Upper lobe of left lung (tissue), 6 donors: ENCODE results near the gene B4GALNT4. TPM values are rescaled to one million over a fixed set of nuclear protein-coding genes. Genes with fewer than 3 reads are reported as not detected.
A peak's percentile ranks its signal among the peaks of the same experiment; 100 is the strongest.

Experiments
- ATAC-seq, 2 donors: fragments of 200-7000 bp; cut with Tn5 transposase; one replicate each; pipeline ENCODE4 v1.9.1; 2022; ENCODE audit warnings: mild to moderate bottlenecking in 2 of 2, moderate library complexity in 2 of 2; ENCODE audit not compliant: low FRiP score in 2 of 2
- DNase-seq, 2 donors: peaks; one replicate each; pipeline ENCODE4 v3.0.0-alpha.2; 2019 to 2020
- H3K27ac ChIP-seq, 4 donors: fragments of 200-600 bp; sonication (generic); one replicate each; pipeline ENCODE4 v1.5.1; 2016 to 2019
- H3K27me3 ChIP-seq, 4 donors: fragments of 200-600 bp; sonication (generic); one replicate each; pipeline ENCODE4 v1.5.1; 2017 to 2019
- H3K36me3 ChIP-seq, 4 donors: fragments of 200-600 bp; sonication (generic); one replicate each; pipeline ENCODE4 v1.5.1; 2016 to 2019
- H3K4me1 ChIP-seq, 4 donors: fragments of 200-600 bp; sonication (generic); one replicate each; pipeline ENCODE4 v1.5.1; 2018 to 2019
- H3K4me3 ChIP-seq, 4 donors: fragments of 200-600 bp; sonication (generic); one replicate each; pipeline ENCODE4 v1.5.1; 2017 to 2019; ENCODE audit warnings: mild to moderate bottlenecking in 2 of 4, moderate library complexity in 1 of 4
- H3K9me3 ChIP-seq, 4 donors: fragments of 200-600 bp; sonication (generic); one replicate each; pipeline ENCODE4 v1.5.1; 2018 to 2019
- EP300 ChIP-seq, 4 donors: sonication (generic); formaldehyde crosslinking; IDR thresholded peaks; one replicate each; pipeline ENCODE4 v1.5.1; 2017; ENCODE audit warnings: antibody characterized with exemption in 4 of 4, control low read depth in 2 of 4
- POLR2A ChIP-seq, 4 donors: fragments of 450-650 bp; IDR thresholded peaks; one replicate each; pipeline ENCODE4 v1.5.1; 2016 to 2017; ENCODE audit warnings: antibody characterized with exemption in 4 of 4, mild to moderate bottlenecking in 2 of 4
- POLR2AphosphoS5 ChIP-seq, 2 donors: sonication (generic); formaldehyde crosslinking; IDR thresholded peaks; one replicate each; pipeline ENCODE4 v1.5.1; 2017; ENCODE audit warnings: antibody characterized with exemption in 2 of 2
- WGBS, 2 donors: methylation state at CpG; one replicate each; pipeline ENCODE4 v1.1.5; 2017 to 2018; 5-methylcytosine and 5-hydroxymethylcytosine counted together
- total RNA-seq, 6 donors: library from RNA; depleted of rRNA in 4 of 6; stranded (reverse); fragments of >200 nt in 4 of 6; gene quantifications; one replicate each; pipeline versions ENCODE4 v1.1.0 to v1.2.1, GENCODE V29; 2016 to 2021
- TF ChIP-seq, protein P1 (sequence below), 6 experiments: fragments of 450-650 bp in 4 of 6; fragments of 200-600 bp in 2 of 6; sonication (generic) in 2 of 6; IDR thresholded peaks; one replicate each; pipeline ENCODE4 v1.5.1; 2016 to 2019; ENCODE audit warnings: antibody characterized with exemption in 6 of 6
- donor health status: DM: no; HTN: no; CAD: no; lungs with moderate emphysema.
- donor health status: DM: no; HTN: yes; CAD: no; lungs with severe emphysema.

Gene B4GALNT4
- total RNA-seq, 6 donors from 2014 or later, result 0.23 to 2.1 (median 0.54) TPM; not detected in 1

DNA sequence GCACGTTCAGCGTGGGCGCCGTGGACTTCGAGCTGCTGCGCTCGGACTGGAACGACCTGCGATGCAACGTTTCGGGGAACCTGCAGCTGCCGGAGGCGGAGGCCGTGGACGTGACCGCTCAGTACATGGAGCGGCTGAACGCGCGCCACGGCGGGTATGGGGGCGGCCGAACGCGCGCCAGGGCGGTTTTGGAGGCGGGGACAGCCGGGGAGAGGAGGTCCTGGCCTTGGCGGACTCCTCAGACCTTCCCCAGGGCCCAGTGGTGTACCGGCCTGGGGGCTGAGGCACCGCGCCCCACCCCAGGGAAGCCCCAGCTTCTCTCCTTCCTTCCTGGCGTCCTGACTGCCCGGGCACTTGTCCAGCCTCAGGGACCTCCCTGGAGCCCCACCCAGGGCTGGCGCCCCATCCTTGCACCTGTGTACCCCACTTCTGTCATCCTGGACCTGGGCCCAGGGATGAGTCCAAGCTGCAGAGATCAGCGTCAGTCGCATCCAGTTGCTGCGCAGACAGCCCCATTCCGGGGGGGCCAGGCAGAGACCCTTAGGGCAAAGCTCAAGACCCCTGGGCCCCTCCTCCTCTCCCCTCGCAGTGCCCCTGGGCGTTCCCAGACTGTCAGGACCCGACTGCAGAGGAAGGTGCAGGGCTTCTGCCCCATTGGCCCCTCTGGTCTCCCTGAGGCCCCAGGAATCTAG lies 8.0 kb downstream of the B4GALNT4 start:
- Histone ChIP-seq H3K27ac (no peak overlapping the region), H3K27me3 (no peaks in the 10 kb centered on the region), H3K4me1 (no peaks in the 10 kb centered on the region), H3K4me3 (no peak overlapping the region), H3K9me3 (no peaks in the 10 kb centered on the region), H3K36me3 (no peaks in the 10 kb centered on the region)
- WGBS, 2 donors, result 89 to 93% methylated on average over 33 to 39 of the region's 44 CpGs
- DNase-seq, result no peak
- TF ChIP-seq POLR2AphosphoS5 (IDR thresholded peaks at IDR 0.05) (no peak), POLR2A (IDR thresholded peaks at IDR 0.05) (no peak), EP300 (IDR thresholded peaks at IDR 0.05) (no peak)
- TF ChIP-seq, protein P1, sequence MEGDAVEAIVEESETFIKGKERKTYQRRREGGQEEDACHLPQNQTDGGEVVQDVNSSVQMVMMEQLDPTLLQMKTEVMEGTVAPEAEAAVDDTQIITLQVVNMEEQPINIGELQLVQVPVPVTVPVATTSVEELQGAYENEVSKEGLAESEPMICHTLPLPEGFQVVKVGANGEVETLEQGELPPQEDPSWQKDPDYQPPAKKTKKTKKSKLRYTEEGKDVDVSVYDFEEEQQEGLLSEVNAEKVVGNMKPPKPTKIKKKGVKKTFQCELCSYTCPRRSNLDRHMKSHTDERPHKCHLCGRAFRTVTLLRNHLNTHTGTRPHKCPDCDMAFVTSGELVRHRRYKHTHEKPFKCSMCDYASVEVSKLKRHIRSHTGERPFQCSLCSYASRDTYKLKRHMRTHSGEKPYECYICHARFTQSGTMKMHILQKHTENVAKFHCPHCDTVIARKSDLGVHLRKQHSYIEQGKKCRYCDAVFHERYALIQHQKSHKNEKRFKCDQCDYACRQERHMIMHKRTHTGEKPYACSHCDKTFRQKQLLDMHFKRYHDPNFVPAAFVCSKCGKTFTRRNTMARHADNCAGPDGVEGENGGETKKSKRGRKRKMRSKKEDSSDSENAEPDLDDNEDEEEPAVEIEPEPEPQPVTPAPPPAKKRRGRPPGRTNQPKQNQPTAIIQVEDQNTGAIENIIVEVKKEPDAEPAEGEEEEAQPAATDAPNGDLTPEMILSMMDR (IDR thresholded peaks at IDR 0.05), result no peak
- no peak for ATAC-seq

DNA sequence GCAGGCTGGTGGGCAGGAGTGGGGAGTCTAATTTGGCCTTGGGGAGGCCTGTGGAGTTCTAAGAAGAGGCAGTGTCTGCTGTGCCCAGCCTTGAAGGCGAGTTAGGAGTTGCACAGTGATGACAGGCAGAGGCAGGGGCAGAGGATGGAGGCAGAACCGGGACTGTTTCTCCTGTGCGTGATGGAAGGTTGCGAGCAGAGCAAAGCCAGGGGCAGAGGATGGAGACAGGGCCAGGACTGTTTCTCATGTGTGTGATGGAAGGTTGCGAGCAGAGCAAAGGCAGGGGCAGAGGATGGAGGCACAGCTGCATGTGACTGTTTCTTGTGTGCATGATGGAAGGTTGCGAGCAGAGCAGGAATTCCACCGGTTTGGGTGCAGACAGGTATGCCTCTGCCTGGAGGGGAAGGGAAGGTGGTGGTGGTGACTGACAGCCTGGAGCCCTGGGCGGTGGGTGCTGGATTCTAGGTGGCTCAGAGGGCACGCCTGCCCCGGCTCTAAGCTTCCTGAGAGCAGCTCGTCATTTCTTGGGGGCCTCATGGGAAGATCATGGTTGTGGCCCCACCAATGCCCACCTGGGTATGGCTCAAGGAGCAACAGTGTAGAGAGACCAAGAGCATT lies 8.7 kb downstream of the B4GALNT4 start:
- ATAC-seq, result no peak
- TF ChIP-seq POLR2AphosphoS5 (IDR thresholded peaks at IDR 0.05) (no peak), EP300 (IDR thresholded peaks at IDR 0.05) (no peak), POLR2A (IDR thresholded peaks at IDR 0.05) (no peak)
- TF ChIP-seq, protein P1 (IDR thresholded peaks at IDR 0.05), result no peak
- 87 to 90% methylated on average over 11 of the region's 11 CpGs for WGBS, 2 donors

DNA sequence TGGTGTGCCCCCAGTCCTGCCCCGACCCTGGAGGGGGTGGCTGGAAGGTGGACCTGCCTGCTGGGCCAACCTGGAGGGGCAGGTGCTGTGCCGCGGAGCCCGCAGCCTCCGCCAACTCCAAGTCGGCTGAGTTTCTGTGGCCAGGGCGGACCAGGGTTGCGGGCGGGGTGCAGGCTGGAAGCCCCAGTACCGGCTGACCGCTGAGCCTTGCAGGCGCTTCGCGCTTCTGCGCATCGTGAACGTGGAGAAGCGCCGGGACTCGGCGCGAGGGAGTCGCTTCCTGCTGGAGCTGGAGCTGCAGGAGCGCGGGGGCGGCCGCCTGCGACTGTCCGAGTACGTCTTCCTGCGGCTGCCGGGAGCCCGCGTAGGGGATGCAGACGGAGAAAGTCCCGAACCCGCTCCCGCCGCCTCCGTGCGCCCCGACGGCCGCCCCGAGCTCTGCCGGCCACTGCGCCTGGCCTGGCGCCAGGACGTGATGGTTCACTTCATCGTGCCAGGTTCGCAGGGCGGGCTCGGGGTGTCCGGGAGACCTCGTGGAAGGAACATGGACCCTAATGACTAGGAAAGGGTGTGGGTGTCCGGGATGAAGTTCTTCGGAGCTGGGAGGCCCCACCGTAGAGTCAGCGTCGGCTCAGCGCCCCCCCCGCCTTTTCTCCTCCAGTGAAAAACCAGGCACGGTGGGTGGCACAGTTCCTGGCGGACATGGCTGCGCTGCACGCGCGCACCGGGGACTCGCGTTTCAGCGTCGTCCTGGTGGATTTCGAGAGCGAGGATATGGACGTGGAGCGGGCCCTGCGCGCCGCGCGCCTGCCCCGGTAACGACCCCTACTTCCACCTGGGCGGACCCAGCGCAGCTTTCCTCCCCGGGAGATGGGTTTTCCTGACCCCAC lies 10.2 kb downstream of the B4GALNT4 start:
- no peak for ATAC-seq
- 92% methylated on average over 68 to 77 of the region's 87 CpGs for WGBS, 2 donors
- Histone ChIP-seq H3K27ac (no peak overlapping the region), H3K4me3 (no peak overlapping the region), H3K4me1 (no peaks in the 10 kb centered on the region), H3K9me3 (no peaks in the 10 kb centered on the region), H3K27me3 (no peaks in the 10 kb centered on the region), H3K36me3 (no peaks in the 10 kb centered on the region)
- TF ChIP-seq POLR2A (IDR thresholded peaks at IDR 0.05), result no peak
- TF ChIP-seq POLR2AphosphoS5 (IDR thresholded peaks at IDR 0.05), result no peak
- no peak for TF ChIP-seq EP300 (IDR thresholded peaks at IDR 0.05)
- TF ChIP-seq, protein P1 (IDR thresholded peaks at IDR 0.05), result no peak
- DNase-seq, result peak in 1 of 2 donors; percentile 86

More for the DNA sequence above, 8.7 kb downstream of the B4GALNT4 start:
- no peak overlapping the region for H3K27ac ChIP-seq
- no peaks in the 10 kb centered on the region for H3K9me3 ChIP-seq
- H3K4me1 ChIP-seq, result no peaks in the 10 kb centered on the region
- H3K27me3 ChIP-seq, result no peaks in the 10 kb centered on the region
- peak in 1 of 2 donors; percentile 31 for DNase-seq
- H3K4me3 ChIP-seq, result no peak overlapping the region
- no peaks in the 10 kb centered on the region for H3K36me3 ChIP-seq

GRCh38 chr11:380095-380480 lies 10.8 kb downstream of the B4GALNT4 start:
- H3K36me3 ChIP-seq, result no peaks in the 10 kb centered on the region
- no peak overlapping the region for H3K27ac ChIP-seq
- TF ChIP-seq POLR2A (IDR thresholded peaks at IDR 0.05) (no peak), EP300 (IDR thresholded peaks at IDR 0.05) (no peak), POLR2AphosphoS5 (IDR thresholded peaks at IDR 0.05) (no peak)
- TF ChIP-seq, protein P1 (IDR thresholded peaks at IDR 0.05), result no peak
- no peaks in the 10 kb centered on the region for H3K9me3 ChIP-seq
- DNase-seq (peak in 1 of 2 donors; percentile 81), ATAC-seq (no peak)
- H3K4me3 ChIP-seq, result no peak overlapping the region
- WGBS, 2 donors, result 96 to 97% methylated on average over 31 to 33 of the region's 35 CpGs
- H3K4me1 ChIP-seq, result no peaks in the 10 kb centered on the region
- no peaks in the 10 kb centered on the region for H3K27me3 ChIP-seq
